ENCODE results near the gene TARP.
"Not testable (repeated sequence)": the region's sequence is repeated elsewhere in the genome, so short reads cannot be mapped to it uniquely, and the experiment has no call there.

Gene TARP

DNA sequence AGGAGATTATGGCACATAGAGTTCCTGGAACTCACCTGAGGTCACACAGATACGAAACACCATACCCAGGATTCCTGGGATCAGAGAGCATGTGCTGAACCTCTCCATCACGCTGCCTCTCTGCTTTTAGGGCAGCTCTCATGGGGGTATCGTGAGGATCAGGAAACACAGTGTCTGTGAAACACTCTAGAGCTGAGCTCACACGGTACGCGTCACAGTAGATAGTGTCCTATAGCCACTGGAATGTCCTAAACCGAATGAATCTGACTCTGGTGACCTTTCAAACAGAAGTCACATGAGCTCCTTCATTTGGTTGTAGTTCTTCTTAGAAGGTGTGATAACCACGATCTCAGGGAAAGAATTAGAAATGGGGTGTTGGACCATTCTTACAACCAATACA lies 14.3 kb downstream of the TARP start:
- FAIRE-seq: not testable (repeated sequence)

- no peak for FAIRE-seq
These were observed 16.1 kb downstream of the TARP start for GRCh38 chr7:38257350-38257677.

- not testable (repeated sequence) for FAIRE-seq
These were observed 23.6 kb downstream of the TARP start for GRCh38 chr7:38249849-38250248.

- FAIRE-seq: no peak
These were observed 25.3 kb downstream of the TARP start for GRCh38 chr7:38248069-38248567.

DNA sequence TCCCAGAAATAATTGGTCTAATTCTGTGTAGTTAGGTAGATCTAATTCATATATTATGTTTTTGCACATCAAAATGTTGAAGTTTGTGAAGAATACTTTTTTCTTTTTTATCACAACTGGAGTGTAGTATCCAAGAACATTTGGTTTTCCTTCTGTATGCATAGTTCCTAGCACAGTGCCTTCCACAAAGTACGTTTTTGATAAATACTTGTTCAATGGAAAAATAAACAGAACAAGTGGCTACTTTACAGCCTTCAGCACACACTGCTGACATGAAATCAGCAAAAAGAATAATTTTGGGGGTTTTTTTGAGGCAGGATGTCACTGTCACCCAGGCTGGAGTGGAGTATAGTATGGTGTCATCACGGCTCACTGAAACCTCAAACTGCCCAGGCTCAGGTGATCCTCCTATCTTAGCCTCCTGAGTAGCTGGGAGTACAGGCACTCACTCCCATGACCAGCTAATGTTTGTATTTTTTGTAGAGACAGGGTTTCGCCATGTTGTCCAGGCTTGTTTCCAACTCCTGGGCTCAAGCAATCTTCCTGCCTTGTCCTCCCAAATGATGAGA lies 27.9 kb downstream of the TARP start:
- FAIRE-seq: no peak

DNA sequence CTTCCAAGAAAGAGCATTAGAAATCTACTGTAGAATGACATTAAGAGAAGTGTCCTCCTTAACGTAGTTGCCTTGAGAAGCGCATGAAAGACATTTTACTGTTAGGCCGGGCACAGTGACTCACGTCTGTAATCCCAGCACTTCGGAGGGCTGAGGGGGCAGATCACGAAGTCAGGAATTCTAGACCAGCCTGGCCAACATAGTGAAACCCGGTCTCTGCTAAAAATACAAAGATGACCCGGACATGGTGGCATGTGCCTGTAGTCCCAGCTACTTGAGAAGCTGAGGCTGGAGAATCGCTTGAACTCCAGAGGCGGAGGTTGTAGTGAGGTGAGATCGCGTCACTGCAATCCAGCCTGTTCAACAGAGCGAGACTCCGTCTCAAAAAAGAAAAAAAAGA lies 28.9 kb downstream of the TARP start:
- FAIRE-seq: no peak

GRCh38 chr7:38243345-38243744 lies 30.1 kb downstream of the TARP start:
- FAIRE-seq: not testable (repeated sequence)

DNA sequence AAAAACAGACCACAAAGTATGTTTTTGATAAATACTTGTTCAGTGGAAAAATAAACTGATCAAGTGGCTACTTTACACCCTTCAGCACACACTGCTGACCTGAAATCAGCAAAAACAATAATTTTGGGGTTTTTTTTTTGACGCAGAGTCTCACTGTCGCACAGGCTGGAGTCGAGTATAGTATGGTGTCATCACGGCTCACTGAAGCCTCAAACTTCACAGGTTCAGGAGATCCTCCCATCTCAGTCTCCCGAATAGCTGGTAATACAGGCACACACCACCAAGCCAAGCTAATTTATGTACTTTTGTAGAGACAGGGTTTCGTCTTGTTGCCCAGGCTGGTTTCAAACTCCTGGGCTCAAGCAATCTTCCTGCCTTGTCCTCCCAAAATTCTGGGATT lies 30.6 kb downstream of the TARP start:
- FAIRE-seq: no peak

- FAIRE-seq: no peak
These were observed 32.4 kb downstream of the TARP start for GRCh38 chr7:38241071-38241470.

- not testable (repeated sequence) for FAIRE-seq
These were observed 34.3 kb downstream of the TARP start for GRCh38 chr7:38239129-38239528.

DNA sequence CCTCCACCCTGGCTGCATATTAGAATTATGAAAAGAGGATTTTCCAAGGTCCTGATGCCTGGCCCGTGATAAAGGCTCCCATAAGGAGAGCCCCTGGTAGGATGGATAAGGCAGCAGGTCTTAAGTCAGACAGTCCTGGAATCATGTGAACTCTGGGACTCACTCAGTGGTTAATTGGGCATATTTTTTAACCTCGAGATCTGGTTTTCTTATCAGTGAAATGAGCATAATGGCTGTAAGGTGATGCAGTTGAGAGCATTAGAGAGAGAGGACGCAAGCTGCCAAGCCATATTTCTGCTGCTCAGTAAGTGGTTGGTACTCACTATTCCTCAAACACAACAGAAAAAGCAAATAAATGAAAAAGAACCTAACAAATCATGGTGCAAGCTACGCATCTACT lies 37.8 kb downstream of the TARP start:
- no peak for FAIRE-seq

GRCh38 chr7:38234759-38235158 lies 38.7 kb downstream of the TARP start:
- FAIRE-seq: not testable (repeated sequence)

DNA sequence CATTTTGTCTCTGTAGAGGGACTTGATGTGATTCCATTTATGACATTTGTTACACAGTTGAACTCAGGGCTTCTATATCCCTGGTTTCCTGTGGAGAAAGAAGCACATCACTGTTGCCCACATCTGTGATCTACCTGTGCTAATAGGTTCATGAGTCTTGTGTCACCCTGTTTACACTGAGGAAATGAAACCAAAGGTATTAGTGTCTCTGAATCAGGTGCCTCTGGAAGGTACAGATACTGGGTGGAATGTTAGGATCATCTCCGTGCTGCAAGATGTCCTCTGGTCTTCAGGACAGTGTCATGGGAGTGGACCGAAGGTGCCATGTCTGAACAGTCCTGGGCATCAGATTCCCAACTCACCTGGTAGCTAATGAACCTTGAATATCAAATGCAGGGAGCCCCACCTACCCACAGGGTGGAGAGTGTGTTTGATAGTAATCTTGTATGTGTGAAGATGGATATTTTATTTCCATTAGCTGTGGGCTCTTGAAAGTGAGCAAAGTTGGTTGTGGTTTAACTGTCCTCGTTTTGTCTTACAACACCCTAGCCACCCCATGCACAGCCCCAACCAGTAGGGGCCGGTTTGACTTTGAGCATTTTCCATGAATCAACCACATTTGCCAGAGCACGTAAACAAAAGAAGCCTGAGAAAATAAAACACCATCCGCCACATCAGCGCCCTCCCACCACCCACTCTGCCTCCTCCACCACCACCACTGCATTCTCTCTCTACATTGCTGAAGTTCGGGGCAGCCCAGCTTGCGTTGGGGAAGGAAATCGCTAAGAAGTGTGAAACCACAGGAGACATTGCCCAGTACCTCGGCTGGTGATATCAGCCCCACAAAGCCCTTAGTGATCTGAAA lies 40.7 kb downstream of the TARP start:
- no peak for FAIRE-seq

GRCh38 chr7:38229884-38230642 lies 43.4 kb downstream of the TARP start:
- FAIRE-seq: no peak

DNA sequence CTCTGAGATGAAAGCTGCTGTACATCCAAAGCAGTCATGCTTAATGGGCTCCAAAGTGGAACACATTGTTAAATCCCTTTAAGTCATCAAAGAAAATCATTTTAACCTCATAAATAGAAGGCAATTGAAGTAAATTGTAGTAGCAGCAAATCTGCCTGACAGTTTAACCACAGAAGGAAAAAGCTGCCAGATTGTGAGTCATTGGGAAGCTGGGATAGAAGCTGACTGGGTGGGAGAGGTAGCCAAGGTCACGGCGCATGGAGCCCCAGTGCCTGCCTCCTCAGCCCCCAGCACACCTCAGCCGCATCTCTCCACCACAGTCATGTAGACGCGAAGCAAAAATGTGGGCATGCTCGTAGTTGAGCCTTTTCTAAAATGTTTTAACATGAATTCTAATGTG lies 44.0 kb downstream of the TARP start:
- no peak for FAIRE-seq

DNA sequence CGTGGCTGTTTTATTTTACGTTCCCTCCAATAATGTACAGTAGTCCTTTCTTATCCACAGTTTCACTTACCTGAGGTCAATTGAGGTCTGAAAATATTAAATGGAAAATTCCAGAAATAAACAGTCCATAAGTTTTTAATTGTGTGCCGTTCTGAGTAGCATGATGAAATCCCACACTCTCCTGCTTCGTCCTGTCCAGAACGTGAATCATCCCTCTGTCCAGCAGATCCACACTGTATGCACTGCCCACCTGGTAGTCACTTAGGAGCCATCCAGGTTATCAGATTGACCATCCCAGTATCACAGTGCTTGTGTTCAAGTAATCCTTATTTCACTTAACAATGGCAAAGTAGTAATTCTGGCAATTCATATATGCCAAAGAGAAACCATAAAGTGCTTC lies 49.0 kb downstream of the TARP start:
- no peak for FAIRE-seq

- FAIRE-seq: no peak
These were observed 50.1 kb downstream of the TARP start for GRCh38 chr7:38223306-38223705.

GRCh38 chr7:38222481-38223096 lies 50.8 kb downstream of the TARP start:
- peak; percentile 72 for FAIRE-seq

GRCh38 chr7:38220452-38220851 lies 53.0 kb downstream of the TARP start:
- FAIRE-seq: no peak

DNA sequence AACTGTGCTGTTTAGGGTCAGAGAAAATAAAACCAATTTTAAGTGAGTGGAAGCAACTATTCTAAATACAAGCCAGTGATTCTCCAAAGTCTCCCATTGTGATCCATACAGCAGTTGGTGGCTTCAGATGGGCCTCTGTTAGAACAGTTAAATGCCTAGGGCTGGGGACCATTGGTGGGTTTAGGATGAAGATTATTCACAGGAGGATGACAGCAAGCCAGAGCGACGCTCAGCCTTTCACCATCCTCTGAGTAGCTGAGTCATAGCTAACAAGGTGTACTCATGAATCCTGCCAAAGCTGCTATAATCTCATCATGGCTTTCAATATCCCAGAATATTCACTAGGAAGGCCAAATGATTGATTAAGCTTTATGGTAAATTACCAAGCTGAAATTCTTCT lies 55.8 kb downstream of the TARP start:
- FAIRE-seq: no peak

- FAIRE-seq: peak; percentile 21
These were observed 57.4 kb downstream of the TARP start for GRCh38 chr7:38215735-38216670.

GRCh38 chr7:38215115-38215514 lies 58.3 kb downstream of the TARP start:
- FAIRE-seq: no peak
